Stimulated activated CD8-positive, alpha-beta memory T cell treated with anti-CD3 and anti-CD28 coated beads, Interleukin-7, amount 100 ng/mL, for 24 hours (primary cell): ENCODE results near the gene SFTA2.
A peak's percentile ranks its signal among the peaks of the same experiment; 100 is the strongest.
"Not testable (repeated sequence)": the region's sequence is repeated elsewhere in the genome, so short reads cannot be mapped to it uniquely, and the experiment has no call there.

ENCODE experiments used
- DNase-seq: peaks from one replicate; pipeline ENCODE4 v3.0.0-alpha.2; 2020; ENCODE audit warnings: low read depth

SFTA2 gene

GRCh38 chr6:30912746-30913520 is 19.0 kb downstream of the SFTA2 start:
- no peak for DNase-seq

- not testable (repeated sequence) for DNase-seq
These were observed 21.5 kb downstream of the SFTA2 start for GRCh38 chr6:30910473-30910872.

- no peak for DNase-seq
These were observed 23.3 kb downstream of the SFTA2 start for GRCh38 chr6:30908700-30909099.

- peak; percentile 87 for DNase-seq
These were observed 24.0 kb downstream of the SFTA2 start, which contains the start of gene GTF2H4 for GRCh38 chr6:30907758-30908591. Gene GTF2H4, plus strand, starts transcription at chr6:30908207.

- not testable (repeated sequence) for DNase-seq
These were observed 24.6 kb downstream of the SFTA2 start for GRCh38 chr6:30907290-30907757.

GRCh38 chr6:30903236-30903635 is 28.7 kb downstream of the SFTA2 start:
- no peak for DNase-seq

- no peak for DNase-seq
These were observed 29.3 kb downstream of the SFTA2 start for GRCh38 chr6:30902709-30903108.

GRCh38 chr6:30902196-30902595 is 29.8 kb downstream of the SFTA2 start:
- DNase-seq: not testable (repeated sequence)

GRCh38 chr6:30901436-30901835 is 30.5 kb downstream of the SFTA2 start:
- no peak for DNase-seq

GRCh38 chr6:30900863-30901417 is 31.0 kb downstream of the SFTA2 start:
- DNase-seq: no peak

- DNase-seq: no peak
These were observed 33.1 kb downstream of the SFTA2 start for GRCh38 chr6:30898750-30899360.

GRCh38 chr6:30897882-30898281 is 34.1 kb downstream of the SFTA2 start:
- DNase-seq: no peak

GRCh38 chr6:30896541-30896940 is 35.4 kb downstream of the SFTA2 start:
- DNase-seq: no peak

GRCh38 chr6:30895343-30895742 is 36.6 kb downstream of the SFTA2 start:
- DNase-seq: no peak

GRCh38 chr6:30894935-30895334 is 37.0 kb downstream of the SFTA2 start:
- DNase-seq: no peak

- DNase-seq: no peak
These were observed 37.6 kb downstream of the SFTA2 start for GRCh38 chr6:30894381-30894780.

GRCh38 chr6:30893666-30894065 is 38.3 kb downstream of the SFTA2 start:
- DNase-seq: no peak

- no peak for DNase-seq
These were observed 38.9 kb downstream of the SFTA2 start for GRCh38 chr6:30893001-30893591.

GRCh38 chr6:30891816-30892538 is 40.0 kb downstream of the SFTA2 start:
- DNase-seq: no peak

- DNase-seq: no peak
These were observed 40.6 kb downstream of the SFTA2 start for GRCh38 chr6:30891450-30891723.

- DNase-seq: no peak
These were observed 41.1 kb downstream of the SFTA2 start for GRCh38 chr6:30890646-30891449.
